GM19455 (cell line): ENCODE results near the gene CTRL.
"Not testable (repeated sequence)": the region's sequence is repeated elsewhere in the genome, so short reads cannot be mapped to it uniquely, and the experiment has no call there.

Source experiments
- ATAC-seq: cut with Tn5 transposase; IDR thresholded peaks from one replicate; pipeline ENCODE4 v1.9.1; 2021; ENCODE audit not compliant: unreplicated experiment

The CTRL gene

GRCh38 chr16:67941469-67942199 is 10.0 kb upstream of the CTRL start:
- no peak for ATAC-seq

- no peak for ATAC-seq
Measured at GRCh38 chr16:67940446-67941089, 8.9 kb upstream of the CTRL start.

DNA sequence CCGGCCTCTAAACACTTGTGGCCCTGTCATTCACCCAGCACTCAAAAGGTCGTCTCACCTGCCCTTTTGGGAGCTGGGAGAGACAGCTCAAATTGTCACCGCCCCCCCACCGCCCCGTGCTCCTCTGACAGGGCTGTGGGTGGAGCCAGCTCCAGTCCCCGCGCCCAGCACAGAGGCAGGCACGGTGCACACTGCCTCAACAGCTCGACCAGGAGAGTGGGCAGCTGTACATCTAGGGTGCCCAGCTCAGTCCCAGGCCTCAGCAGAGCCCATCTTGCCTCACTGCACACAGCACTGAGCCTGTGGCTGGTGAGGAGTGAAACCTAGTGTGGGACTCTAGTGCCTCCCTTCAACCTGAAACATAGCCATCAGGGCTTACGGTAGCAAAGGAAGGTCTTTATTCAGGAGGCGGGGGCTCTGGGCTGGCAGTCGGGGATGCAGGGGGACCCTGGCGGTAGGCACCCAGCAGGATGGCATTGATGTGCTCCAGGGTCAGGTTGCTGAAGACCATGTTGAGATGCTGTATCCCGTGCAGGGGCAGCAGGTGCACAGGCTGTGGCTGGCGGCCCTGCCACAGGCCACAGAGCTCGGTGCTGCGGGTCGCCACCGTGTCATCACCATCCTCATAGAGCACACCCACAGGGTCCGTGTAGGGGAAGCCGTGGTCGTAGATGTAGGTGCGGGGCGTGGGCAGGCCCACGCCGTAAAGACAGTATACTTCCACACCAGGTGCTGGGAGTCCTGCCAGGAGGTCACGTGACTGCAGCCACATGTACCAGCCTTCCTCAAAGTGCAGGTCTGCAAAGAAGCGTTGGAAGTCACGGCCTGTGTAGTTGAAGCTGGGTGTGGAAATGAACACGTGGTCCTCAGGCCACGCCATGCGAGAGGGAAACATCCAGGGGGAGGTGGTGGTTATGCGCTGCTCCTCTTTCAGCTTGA is 8.1 kb upstream of the CTRL start:
- no peak for ATAC-seq

DNA sequence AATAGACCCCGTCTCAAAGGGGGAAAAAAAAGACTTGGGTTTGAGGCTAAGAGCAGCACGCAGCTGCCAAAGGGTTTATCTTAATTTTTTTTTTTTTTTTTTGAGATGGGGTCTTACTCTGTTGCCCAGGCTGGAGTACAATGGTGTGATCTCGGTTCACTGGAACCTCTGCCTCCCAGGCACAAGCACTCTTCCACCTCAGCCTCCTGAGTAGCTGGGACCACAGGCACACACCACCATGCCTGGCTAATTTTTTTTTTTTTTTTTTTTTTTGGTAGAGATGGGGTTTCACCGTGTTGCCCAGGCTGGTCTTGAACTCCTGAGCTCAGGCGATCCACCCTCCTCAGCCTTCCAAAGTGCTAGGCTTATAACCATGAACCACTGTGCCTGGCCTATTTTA is 6.1 kb upstream of the CTRL start:
- ATAC-seq: not testable (repeated sequence)

DNA sequence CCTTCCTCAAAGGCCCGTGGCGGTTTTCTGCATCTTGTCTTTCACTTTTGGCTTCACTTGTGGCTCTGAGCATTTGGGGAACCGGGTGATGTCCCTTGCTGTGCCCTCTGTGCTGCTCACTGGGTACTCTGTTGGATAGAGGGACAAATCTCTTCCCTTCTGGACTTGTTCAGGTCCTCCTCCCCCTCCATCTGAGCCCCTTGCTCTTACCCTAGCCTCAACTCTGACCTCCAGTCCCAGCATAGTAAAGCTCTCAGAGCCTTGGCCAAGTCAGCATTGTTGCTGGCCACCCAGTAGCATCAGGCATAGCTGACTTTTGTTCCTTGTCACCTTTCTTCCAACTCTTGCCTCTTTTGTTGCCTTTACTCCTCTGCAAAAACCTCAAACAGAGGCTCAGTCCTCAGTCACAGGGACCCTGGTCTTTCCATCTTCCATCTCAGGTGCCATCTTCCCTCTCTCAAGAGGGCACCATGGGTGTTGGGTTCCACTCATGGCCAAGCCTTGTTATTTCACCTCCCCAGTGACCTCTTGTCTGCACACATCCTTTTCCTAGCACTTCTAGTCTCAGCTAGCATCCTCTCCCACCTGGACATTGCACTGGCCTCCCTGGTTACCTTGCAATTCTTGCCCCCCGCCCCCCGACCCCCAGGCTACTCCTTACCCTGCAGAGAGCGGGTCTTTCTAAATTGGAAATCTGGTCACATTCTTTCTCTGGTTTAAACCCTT is 5.4 kb upstream of the CTRL start:
- ATAC-seq: peak; percentile 56

GRCh38 chr16:67936124-67936879 is 4.6 kb upstream of the CTRL start, which contains the start of gene PSMB10:
Gene PSMB10 (minus strand): TSS chr16:67936850. CDS start chr16:67936749, 101 bp downstream.
- ATAC-seq: peak; percentile 4

GRCh38 chr16:67935402-67936123 is 3.9 kb upstream of the CTRL start:
- peak; percentile 84 for ATAC-seq

DNA sequence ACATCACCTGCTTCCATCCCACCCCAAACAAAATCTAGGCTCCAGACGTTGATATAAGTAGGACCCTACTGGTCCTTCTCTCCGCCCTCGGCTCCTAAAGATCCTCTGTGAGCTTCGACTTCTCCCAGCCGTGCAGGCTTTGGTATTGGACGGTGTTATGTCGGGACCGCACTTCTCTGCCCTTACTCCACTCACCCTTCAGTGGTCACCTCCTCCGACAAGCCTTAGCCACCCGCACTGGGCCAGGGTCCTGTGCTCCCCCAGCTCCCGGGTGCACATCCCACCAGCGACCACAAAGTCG is 3.4 kb upstream of the CTRL start:
- no peak for ATAC-seq

DNA sequence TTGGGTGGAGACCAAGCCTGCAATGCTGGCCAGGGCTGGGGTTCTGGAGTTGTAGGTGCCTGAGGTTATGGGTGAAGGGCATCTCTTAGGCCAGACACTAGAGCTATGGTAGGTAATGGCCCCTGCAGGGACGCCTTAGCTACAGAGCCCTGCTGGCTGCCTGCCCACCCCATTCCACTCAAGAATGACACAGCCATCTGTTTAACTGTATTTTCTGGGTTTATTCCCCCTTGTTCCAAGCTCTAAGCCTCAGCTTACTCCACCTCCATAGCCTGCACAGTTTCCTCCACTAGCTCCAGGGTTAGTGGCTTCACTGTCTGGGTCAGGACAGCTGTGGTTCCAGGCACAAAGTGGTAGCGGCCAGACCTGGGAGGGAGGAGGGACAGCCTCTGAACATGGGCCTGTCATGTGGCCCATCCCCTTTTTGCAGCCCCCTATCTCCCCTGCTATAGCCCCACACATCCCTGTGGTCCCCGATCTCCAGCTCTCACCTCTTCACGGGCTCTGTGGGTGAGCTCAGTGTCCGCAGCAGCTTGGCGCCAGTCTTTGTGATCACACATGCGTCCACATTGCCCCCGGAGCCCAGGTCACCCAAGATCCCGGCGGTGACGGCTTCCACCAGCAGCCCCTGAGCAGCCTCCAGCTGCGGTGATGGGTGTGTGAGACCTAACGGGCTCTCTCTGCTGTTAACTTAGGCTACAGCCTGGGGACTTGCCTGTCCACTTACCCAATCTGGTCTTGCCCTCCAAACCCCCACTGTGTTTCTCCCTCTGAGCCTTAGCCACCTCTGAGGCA is 2.8 kb upstream of the CTRL start:
- ATAC-seq: no peak

DNA sequence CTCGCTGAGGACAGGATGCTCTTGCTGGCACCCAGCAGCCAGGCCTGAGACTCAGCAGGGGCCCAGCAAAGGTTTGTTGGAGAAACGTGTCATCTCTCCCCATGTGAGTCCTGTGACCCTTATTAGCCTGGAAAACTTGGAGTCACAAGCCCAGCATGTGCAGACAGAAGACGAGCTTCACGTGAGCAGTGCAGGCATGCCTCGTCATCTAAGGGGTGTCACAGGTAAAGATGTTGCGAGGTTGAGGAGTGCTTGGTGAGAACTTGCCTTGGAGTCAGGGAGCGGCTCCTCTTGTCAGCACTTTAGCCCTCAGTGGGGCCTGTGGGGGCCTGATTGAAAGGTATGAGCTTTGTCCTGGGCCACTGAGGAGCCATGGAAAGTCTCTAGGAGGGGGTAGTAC is 2.1 kb upstream of the CTRL start:
- no peak for ATAC-seq

- no peak for ATAC-seq
Measured at GRCh38 chr16:67932462-67932840, 789 bp upstream of the CTRL start.

- no peak for ATAC-seq
Measured at GRCh38 chr16:67930678-67931211, 917 bp downstream of the CTRL start.

- no peak for ATAC-seq
Measured at GRCh38 chr16:67930191-67930590, 1.5 kb downstream of the CTRL start.

GRCh38 chr16:67928561-67929364 is 2.9 kb downstream of the CTRL start:
- ATAC-seq: no peak

- ATAC-seq: no peak
Measured at GRCh38 chr16:67928147-67928546, 3.5 kb downstream of the CTRL start.

DNA sequence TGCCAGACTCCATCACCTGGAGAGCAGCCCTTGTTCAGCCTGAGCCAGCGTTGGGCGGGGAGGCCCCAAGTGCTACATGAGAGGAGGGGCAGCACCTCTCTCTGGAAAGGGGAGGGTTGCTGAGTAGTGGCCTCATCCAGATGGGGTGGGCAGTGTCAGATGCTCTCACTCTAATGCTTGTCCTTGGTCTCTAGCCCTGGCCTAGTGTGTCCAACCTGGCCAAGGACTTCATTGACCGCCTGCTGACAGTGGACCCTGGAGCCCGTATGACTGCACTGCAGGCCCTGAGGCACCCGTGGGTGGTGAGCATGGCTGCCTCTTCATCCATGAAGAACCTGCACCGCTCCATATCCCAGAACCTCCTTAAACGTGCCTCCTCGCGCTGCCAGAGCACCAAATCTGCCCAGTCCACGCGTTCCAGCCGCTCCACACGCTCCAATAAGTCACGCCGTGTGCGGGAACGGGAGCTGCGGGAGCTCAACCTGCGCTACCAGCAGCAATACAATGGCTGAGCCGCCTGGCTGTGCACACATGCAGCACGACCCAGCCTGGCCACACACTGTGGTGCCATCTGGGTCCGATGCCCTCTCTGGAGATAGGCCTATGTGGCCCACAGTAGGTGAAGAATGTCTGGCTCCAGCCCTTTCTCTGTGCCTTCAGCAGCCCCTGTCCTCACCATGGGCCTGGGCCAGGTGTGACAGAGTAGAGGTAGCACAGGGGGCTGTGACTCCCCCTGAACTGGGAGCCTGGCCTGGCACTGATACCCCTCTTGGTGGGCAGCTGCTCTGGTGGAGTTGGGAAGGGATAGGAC is 4.3 kb downstream of the CTRL start:
- ATAC-seq: no peak

DNA sequence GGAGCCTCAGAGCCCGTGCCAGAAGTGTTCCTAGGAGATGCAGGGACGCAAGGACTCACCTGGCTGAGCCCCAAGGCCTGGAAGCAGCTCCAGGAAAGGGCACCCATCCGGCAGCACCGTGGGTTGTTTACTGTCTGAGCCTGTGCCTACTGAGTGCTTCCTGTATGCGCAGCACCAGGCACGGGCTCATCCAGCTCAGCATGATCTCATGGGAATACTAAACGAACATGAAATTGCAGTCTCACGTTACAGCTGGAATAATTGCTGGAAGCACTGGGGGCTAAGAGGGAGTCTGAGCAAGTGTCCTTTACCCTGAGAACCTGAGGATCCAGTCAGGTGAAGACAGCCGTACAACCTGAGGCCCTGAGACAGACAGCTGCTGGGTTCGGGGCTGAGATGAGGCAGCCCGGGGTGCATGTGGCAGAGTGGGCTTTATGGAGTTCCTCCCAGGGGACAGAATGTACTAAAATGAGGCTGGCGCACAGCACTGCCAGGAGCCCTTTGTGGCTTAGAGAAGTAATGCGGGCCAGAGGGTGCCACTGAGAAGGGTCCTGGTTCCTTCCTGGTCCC is 5.4 kb downstream of the CTRL start:
- no peak for ATAC-seq
